ENCODE results near the gene ANKRD16. TPM values are rescaled to one million over a fixed set of nuclear protein-coding genes. Genes with fewer than 3 reads are reported as not detected.
"Not testable (repeated sequence)": the region's sequence is repeated elsewhere in the genome, so short reads cannot be mapped to it uniquely, and the experiment has no call there.

The ANKRD16 gene
- total RNA-seq, 2 experiments from 2014 or later = 7.5 to 7.8 TPM

GRCh38 chr10:5888351-5888750 is 1.3 kb downstream of the ANKRD16 start:
- peak overlapping the region; percentile 84 for H3K4me3 Mint-ChIP-seq
- H3K36me3 Mint-ChIP-seq (ENCODE audit: low read depth) = peaks cover 36% of the 10 kb centered on the region
- H3K9me3 Mint-ChIP-seq = no peaks in the 10 kb centered on the region
- H3K27ac Mint-ChIP-seq = peak overlapping the region; percentile 70
- DNase-seq (no peak), ATAC-seq (no peak)
- intact Hi-C loops (cut with micrococcal nuclease) = loop anchor here (5.0 kb wide), 1 partner anchor 76 kb away; the partner anchor contains the start of gene GDI2
- POLR2A ChIA-PET = interaction anchor here (1.0 to 3.9 kb wide), 5 partner anchors 14 to 112 kb away, joined by 3 to 18 read pairs (median 4); partner anchors contain the start of gene GDI2
- CTCF ChIA-PET = interaction anchor here (0.8 to 3.3 kb wide), 5 partner anchors 14 to 258 kb away, joined by 3 to 11 read pairs (median 3); partner anchors contain the start of gene GDI2
- no peak for TF ChIP-seq CTCF (IDR thresholded peaks at IDR 0.05)
- H3K27me3 Mint-ChIP-seq = no peaks in the 10 kb centered on the region
- H3K4me1 Mint-ChIP-seq (ENCODE audit: low read depth) = peaks cover 39% of the 10 kb centered on the region

- peaks cover 40% of the 10 kb centered on the region for H3K36me3 Mint-ChIP-seq (ENCODE audit: low read depth)
- H3K27me3 Mint-ChIP-seq = no peaks in the 10 kb centered on the region
- intact Hi-C loops (cut with micrococcal nuclease) = loop anchor here (5.0 kb wide), 1 partner anchor 75 kb away; the partner anchor contains the start of gene GDI2
- H3K9me3 Mint-ChIP-seq = no peaks in the 10 kb centered on the region
- H3K4me3 Mint-ChIP-seq = peak overlapping the region; percentile 84
- H3K27ac Mint-ChIP-seq = no peak overlapping the region
- DNase-seq = no peak
- CTCF ChIA-PET = interaction anchor here (0.8 to 3.3 kb wide), 3 partner anchors 10 to 258 kb away, joined by 3 to 11 read pairs (median 3); no protein-coding TSS in a partner anchor
- ATAC-seq = no peak
- no peak for TF ChIP-seq CTCF (IDR thresholded peaks at IDR 0.05)
- POLR2A ChIA-PET = interaction anchor here (1.0 to 3.9 kb wide), 3 partner anchors 9 to 74 kb away, joined by 3 to 18 read pairs (median 4); partner anchors contain the start of gene GDI2
- H3K4me1 Mint-ChIP-seq (ENCODE audit: low read depth) = peaks cover 35% of the 10 kb centered on the region
Observed at GRCh38 chr10:5887641-5888040, 2.1 kb downstream of the ANKRD16 start.

- no peak overlapping the region for H3K4me3 Mint-ChIP-seq
- no peak for DNase-seq
Observed at GRCh38 chr10:5887029-5887428, 2.7 kb downstream of the ANKRD16 start.

GRCh38 chr10:5885619-5886018 is 4.1 kb downstream of the ANKRD16 start:
- peaks cover 41% of the 10 kb centered on the region for H3K36me3 Mint-ChIP-seq (ENCODE audit: low read depth)
- intact Hi-C loops (cut with micrococcal nuclease) = loop anchor here (5.0 kb wide), 1 partner anchor 73 kb away; the partner anchor contains the start of gene GDI2
- POLR2A ChIA-PET = interaction anchor here (1.2 kb wide), 1 partner anchor 8 kb away, joined by 3 read pairs; no protein-coding TSS in a partner anchor
- H3K27me3 Mint-ChIP-seq = no peaks in the 10 kb centered on the region
- no peaks in the 10 kb centered on the region for H3K9me3 Mint-ChIP-seq
- CTCF ChIA-PET = interaction anchor here (1.4 kb wide), 1 partner anchor 15 kb away, joined by 4 read pairs; no protein-coding TSS in a partner anchor
- ATAC-seq = no peak
- no peak for DNase-seq
- TF ChIP-seq CTCF (IDR thresholded peaks at IDR 0.05) = no peak
- peaks cover 17% of the 10 kb centered on the region for H3K4me1 Mint-ChIP-seq (ENCODE audit: low read depth)
- H3K4me3 Mint-ChIP-seq = no peak overlapping the region
- no peak overlapping the region for H3K27ac Mint-ChIP-seq

More at GRCh38 chr10:5887029-5887428, 2.7 kb downstream of the ANKRD16 start:
- intact Hi-C loops (cut with micrococcal nuclease) = loop anchor here (5.0 kb wide), 1 partner anchor 75 kb away; the partner anchor contains the start of gene GDI2
- H3K9me3 Mint-ChIP-seq = no peaks in the 10 kb centered on the region
- ChIA-PET POLR2A (interaction anchor here (0.6 to 1.1 kb wide), 3 partner anchors 9 to 315 kb away, joined by 3 to 4 read pairs (median 3); no protein-coding TSS in a partner anchor), CTCF (interaction anchor here (1.2 to 3.3 kb wide), 2 partner anchors 10 to 13 kb away, joined by 3 to 11 read pairs; no protein-coding TSS in a partner anchor)
- peaks cover 45% of the 10 kb centered on the region for H3K36me3 Mint-ChIP-seq (ENCODE audit: low read depth)
- no peaks in the 10 kb centered on the region for H3K27me3 Mint-ChIP-seq
- no peak overlapping the region for H3K27ac Mint-ChIP-seq
- peaks cover 29% of the 10 kb centered on the region for H3K4me1 Mint-ChIP-seq (ENCODE audit: low read depth)
- no peak for ATAC-seq
- TF ChIP-seq CTCF (IDR thresholded peaks at IDR 0.05) = no peak

GRCh38 chr10:5882961-5883360 is 6.7 kb downstream of the ANKRD16 start:
- ChIA-PET POLR2A (interaction anchor here (1.5 kb wide), 1 partner anchor 20 kb away, joined by 3 read pairs; no protein-coding TSS in a partner anchor), CTCF (interaction anchor here (0.9 to 1.5 kb wide), 3 partner anchors 9 to 253 kb away, joined by 3 to 6 read pairs (median 5); no protein-coding TSS in a partner anchor)
- H3K4me1 Mint-ChIP-seq (ENCODE audit: low read depth) = peaks cover 8% of the 10 kb centered on the region
- ATAC-seq (no peak), DNase-seq (no peak)
- H3K27ac Mint-ChIP-seq = no peak overlapping the region
- intact Hi-C loops (cut with micrococcal nuclease) = no loop called here
- no peak overlapping the region for H3K4me3 Mint-ChIP-seq
- H3K27me3 Mint-ChIP-seq = no peaks in the 10 kb centered on the region
- H3K36me3 Mint-ChIP-seq (ENCODE audit: low read depth) = peaks cover 45% of the 10 kb centered on the region
- TF ChIP-seq CTCF (IDR thresholded peaks at IDR 0.05) = no peak
- no peaks in the 10 kb centered on the region for H3K9me3 Mint-ChIP-seq

GRCh38 chr10:5877041-5877440 is 12.7 kb downstream of the ANKRD16 start:
- peaks cover 23% of the 10 kb centered on the region for H3K36me3 Mint-ChIP-seq (ENCODE audit: low read depth)
- not testable (repeated sequence) for H3K27me3 Mint-ChIP-seq
- POLR2A ChIA-PET = interaction anchor here (0.7 kb wide), 1 partner anchor 98 kb away, joined by 3 read pairs; no protein-coding TSS in a partner anchor

More at GRCh38 chr10:5877041-5877440, 12.7 kb downstream of the ANKRD16 start:
- H3K27ac Mint-ChIP-seq; H3K4me3 Mint-ChIP-seq; H3K9me3 Mint-ChIP-seq; H3K4me1 Mint-ChIP-seq (ENCODE audit: low read depth); ATAC-seq; intact Hi-C loops (cut with micrococcal nuclease); DNase-seq: not testable (repeated sequence)
- CTCF ChIA-PET = interaction anchor here (0.7 to 2.0 kb wide), 4 partner anchors 10 to 247 kb away, joined by 3 to 6 read pairs (median 5); no protein-coding TSS in a partner anchor
